Amygdala (tissue), 56 donors: Measurements from ENCODE around the gene PLEKHA6.

Experiments
- DNase-seq, 56 donors: peaks; one replicate each; lab custom pipeline; 2025; lab: John Stamatoyannopoulos, UW

The PLEKHA6 gene, protein sequence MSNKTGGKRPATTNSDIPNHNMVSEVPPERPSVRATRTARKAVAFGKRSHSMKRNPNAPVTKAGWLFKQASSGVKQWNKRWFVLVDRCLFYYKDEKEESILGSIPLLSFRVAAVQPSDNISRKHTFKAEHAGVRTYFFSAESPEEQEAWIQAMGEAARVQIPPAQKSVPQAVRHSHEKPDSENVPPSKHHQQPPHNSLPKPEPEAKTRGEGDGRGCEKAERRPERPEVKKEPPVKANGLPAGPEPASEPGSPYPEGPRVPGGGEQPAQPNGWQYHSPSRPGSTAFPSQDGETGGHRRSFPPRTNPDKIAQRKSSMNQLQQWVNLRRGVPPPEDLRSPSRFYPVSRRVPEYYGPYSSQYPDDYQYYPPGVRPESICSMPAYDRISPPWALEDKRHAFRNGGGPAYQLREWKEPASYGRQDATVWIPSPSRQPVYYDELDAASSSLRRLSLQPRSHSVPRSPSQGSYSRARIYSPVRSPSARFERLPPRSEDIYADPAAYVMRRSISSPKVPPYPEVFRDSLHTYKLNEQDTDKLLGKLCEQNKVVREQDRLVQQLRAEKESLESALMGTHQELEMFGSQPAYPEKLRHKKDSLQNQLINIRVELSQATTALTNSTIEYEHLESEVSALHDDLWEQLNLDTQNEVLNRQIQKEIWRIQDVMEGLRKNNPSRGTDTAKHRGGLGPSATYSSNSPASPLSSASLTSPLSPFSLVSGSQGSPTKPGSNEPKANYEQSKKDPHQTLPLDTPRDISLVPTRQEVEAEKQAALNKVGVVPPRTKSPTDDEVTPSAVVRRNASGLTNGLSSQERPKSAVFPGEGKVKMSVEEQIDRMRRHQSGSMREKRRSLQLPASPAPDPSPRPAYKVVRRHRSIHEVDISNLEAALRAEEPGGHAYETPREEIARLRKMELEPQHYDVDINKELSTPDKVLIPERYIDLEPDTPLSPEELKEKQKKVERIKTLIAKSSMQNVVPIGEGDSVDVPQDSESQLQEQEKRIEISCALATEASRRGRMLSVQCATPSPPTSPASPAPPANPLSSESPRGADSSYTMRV

DNA sequence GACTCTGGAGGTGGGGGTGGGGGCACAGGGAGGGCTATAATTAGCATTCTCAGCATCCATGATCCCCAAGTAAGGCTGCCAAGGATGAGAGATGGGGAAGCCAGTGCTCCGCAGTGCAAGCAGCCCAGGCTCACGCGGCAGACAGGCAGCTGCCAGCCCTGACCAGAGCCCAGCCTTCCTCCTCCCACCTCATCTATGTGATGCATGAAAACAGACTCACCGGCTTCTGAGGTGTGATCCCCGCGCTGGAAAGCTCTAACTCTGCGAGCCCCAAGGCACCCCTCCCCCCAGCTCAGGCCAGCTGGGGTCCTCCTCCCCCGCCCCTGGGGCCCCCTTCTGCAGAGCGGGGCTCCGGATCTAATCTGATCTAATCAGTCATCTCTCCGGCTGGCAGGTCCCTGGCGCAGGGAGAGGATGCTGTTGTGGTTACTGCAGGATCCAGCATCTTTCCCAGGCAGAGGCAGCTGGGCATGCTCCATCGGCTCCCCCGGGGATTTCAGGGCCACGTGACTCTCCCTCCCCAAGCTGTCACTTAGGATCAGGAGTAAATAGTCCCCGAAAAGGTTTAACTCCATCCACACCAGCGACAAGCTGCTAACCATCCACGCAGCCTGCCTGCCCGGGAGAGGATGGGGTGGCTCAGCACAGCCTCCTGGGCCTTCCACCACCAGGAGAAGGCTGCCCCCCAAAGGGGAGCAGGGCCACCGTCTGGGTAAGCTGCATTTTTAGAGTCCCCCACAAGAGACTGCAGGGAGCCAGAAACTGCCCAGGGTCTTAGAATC, at the start of gene PLEKHA6:
Gene PLEKHA6 (minus strand): TSS at position 456 of the 782 bp plus-strand sequence. CDS start 86,202 bp downstream, outside the sequence.
- peak in 49 of 56 donors; percentile 30 to 86 (median 71) for DNase-seq

DNA sequence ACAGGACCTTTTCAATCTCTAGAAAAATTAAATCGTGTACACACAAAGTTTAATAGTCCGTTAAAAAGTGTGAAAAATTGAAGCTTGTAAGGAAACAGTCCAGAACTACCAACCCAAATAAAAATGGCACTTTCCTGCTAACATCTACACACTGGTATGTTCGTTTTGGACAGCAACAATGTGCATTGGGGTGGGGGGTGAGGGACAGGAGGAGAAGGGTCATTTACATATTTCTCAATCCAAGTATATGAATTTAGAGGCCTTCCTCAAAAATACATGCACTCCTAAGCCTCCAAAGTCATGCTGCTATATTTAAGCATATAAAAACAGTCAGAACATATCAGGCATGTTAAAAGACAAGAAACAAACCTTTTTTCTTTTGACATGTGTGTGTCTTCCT, 49.4 kb upstream of the PLEKHA6 start:
- DNase-seq: no peak

GRCh38 chr1:204408602-204409001, 48.9 kb upstream of the PLEKHA6 start:
- DNase-seq: no peak

- peak in 31 of 56 donors; percentile 3 to 85 (median 36) for DNase-seq
Measured at GRCh38 chr1:204408074-204408507, 48.4 kb upstream of the PLEKHA6 start.

- no peak for DNase-seq
Measured at GRCh38 chr1:204407295-204407971, 47.7 kb upstream of the PLEKHA6 start.

DNA sequence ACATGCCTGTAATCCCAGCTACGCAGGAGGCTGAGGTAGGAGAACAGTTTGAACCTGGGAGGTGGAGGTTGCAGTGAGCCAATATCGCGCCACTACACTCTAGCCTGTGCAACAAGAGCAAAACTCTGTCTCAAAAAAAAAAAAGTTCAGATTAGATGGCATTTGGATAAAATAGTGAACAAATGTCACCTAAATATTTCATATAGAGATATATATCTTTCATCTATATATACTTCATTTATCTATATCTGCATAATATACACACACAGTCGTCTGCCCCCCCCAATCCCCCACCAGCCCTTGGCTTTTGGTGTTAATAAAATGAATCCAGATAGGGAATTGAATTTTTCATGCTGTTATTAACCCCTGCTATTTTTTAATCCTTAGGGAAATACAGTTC, 46.9 kb upstream of the PLEKHA6 start:
- DNase-seq: no peak

GRCh38 chr1:204405988-204406387, 46.3 kb upstream of the PLEKHA6 start:
- DNase-seq: no peak

DNA sequence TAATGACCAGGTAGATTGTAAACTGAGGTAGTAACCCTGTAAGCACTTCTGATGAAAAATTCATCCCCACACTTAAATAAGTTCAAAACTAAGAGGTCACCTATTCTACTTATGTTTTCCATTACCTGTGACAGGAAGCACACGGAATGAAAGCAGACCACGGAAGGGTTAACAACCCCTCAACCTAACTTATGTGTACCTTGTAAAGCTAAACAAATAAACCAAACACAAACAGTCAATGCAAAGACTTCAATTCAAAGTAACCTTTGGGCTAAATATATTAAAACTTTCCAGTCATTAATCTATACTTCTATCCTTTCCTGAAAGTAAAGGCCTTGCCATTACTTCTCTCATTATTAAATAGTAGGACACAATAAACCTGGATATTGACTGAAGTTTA, 44.9 kb upstream of the PLEKHA6 start:
- no peak for DNase-seq

GRCh38 chr1:204402391-204402790, 42.7 kb upstream of the PLEKHA6 start:
- no peak for DNase-seq

- no peak for DNase-seq
Measured at GRCh38 chr1:204401730-204402129, 42.0 kb upstream of the PLEKHA6 start.

DNA sequence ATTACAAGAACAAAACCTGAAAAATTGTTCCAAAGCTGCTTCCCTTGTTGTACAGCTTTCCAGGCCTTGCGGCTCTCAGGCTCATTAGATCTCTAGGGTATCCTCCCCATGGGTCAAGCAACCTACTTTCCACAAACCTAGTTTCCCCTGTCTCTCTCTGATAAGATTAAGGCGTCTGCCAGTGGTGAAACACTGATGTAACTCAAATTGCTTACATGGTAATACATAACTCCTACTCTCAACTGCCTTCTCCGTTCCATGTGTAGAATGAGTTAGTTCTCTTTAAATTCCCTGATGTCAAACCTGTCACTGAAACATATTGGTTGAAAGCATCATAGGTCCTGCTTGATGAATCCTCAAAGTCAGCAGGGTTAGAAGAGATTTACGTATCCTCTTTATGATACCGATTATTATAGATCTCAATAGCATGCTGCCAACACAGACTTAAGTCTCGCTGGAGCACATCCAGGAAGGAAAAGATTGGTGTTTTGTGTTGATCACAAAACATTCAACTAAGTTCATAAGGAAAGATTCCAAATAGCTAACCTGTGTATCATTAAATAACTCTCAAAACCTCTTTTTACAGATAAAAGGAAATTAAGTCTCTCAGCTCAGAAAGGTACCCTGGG, 41.3 kb upstream of the PLEKHA6 start:
- DNase-seq: no peak

DNA sequence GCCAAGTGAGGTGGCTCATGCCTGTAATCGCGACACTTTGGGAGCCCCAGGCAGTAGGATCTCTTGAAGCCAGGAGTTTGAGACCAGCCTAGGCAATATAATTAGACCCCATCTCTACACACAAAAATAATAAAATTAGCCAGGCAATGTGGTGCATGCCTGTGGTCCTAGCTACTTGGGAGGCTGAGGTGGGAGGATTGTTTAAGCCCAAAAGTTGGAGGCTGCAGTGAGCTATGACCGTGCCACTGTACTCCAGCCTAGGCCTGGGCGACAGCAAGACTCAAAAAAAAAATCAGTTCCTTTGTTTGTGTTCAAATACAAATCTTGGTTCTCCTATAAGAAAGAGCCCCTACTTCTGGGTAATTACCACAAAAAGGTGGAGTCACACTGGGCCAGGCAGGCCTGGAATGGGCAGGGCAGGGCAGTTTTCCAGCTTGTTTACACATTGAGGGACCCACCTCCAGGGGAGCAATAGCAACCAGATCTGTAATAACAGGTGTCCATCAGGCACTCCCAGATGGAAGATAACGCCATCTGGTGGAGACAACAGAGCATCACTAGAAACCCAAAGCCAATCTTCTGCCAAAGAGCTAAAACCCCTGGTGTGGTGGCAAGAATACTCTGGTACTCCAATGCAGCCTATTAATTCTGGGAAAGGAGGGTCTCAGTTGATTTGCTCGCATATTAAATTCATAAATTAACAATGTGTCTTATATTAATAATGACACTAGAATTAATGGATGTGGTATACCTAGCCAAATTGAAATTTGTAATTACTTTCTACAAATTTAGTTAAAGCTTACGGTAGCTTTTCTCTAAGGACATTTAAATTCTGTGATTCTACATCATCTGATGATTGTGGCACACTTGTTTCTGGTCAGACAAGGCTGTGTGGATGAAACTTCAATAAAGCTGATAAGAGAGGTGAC, 38.7 kb upstream of the PLEKHA6 start:
- peak in 28 of 56 donors; percentile 8 to 57 (median 28) for DNase-seq

DNA sequence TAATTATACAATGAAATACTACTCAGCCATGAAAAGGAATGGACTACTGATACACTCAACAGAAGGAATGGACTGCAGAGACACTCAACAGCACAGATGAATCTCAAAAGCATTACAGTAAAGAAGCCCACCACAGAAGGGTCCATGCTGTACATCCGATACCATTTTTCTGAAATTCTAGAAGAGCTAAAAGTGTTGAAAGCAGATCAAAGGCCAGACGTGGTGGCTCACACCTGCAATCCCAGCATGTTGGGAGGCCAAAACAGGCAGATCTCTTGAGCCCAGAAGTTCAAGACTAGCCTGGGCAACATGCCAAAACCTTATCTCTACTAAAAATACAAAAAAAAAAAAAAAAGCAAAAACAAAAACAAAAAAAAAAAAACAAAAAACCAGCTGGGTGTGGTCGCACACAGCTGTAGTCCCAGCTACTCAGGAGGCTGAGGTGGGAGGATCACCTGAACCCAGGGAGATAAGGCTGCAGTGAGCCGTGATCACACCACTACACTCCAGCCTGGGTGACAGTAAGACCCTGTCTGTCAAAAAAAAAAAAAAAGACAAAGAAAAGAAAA, 36.4 kb upstream of the PLEKHA6 start:
- no peak for DNase-seq

DNA sequence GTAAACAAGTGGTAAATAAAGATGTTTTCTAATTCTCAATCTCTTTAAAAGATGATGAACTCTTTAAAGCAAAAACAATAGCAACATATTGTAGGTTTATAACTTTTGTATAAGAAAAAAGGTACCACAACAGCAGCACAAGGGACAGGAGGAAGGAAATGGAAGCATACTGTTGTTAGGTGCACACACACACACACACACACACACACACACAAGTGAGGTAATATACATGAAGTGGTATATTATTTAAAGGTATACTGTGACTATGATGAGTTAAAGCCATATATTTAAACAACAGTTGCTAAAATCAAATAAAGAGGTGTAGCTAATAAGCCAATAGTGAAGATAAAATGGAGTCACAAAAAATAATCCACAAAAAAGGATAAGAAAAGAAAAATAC, 31.9 kb upstream of the PLEKHA6 start:
- DNase-seq: no peak

DNA sequence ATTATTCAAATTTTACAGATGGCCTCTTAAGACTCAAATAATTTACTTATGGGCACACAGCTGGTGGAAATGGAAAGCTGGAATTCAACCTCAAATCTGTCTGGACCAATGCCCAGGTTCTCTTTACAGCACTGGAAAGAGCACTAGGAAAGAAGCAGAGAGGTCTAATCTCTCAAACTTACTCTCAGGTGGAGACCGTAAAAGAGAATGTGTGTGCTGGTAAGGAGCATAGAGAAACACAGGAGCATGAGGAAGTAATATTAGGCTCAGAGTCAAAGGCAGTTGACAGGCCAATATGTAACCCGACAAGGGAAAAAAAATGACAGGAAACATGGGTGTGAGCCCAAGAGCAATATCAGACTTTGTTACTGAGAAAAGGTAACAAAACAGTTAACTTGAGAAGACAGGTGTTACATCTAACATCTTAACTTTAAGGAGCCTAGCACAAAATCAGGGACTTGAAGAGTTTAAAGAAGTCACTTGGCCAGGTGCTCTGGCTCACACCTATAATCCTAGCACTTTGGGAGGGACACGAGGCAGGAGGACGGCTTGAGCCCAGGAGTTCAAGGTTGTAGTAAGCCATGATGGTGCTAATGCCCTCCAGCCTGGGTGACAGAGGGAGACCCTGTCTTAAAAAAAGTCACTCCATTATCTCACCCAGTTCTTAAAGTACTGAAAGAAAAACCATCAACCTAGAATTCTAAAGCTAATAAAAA, 31.2 kb upstream of the PLEKHA6 start:
- DNase-seq: no peak

- no peak for DNase-seq
Measured at GRCh38 chr1:204385727-204386126, 26.0 kb upstream of the PLEKHA6 start.
